A673 (cell line): ENCODE results near the gene GHRH. TPM values are rescaled to one million over a fixed set of nuclear protein-coding genes. Genes with fewer than 3 reads are reported as not detected.

ENCODE experiments used
- BruUV-seq: library from RNA; stranded (reverse); fragments of 400-500 nt; replicated peaks from 2 replicates; lab custom pipeline; 2021; lab: Mats Ljungman, UMichigan
- CTCF ChIA-PET: fragments of 300-600 bp; sonication (Branson Sonifier 250); formaldehyde crosslinking; loops from one replicate; lab custom pipeline; 2022; ENCODE audit warnings: antibody characterized with exemption; lab: Charles Lee
- POLR2A ChIA-PET: fragments of 300-600 bp; sonication (Branson Sonifier 250); formaldehyde crosslinking; loops from one replicate; lab custom pipeline; 2022; ENCODE audit warnings: antibody characterized with exemption; ENCODE audit not compliant: low non-redundant PET; lab: Charles Lee
- DNase-seq: peaks from one replicate; pipeline ENCODE4 v3.0.0-alpha.2; 2015; ENCODE audit warnings: low spot score
- H3K27ac ChIP-seq: fragments of 200-600 bp; sonication (generic); 2 replicates; pipeline ENCODE4 v1.5.1; 2016; ENCODE audit warnings: mixed run types, low read depth, mild to moderate bottlenecking, mixed read lengths, antibody characterized with exemption, low read length; ENCODE audit not compliant: poor library complexity, severe bottlenecking
- H3K27me3 ChIP-seq: fragments of 200-600 bp; sonication (generic); replicated peaks from 2 replicates; pipeline ENCODE4 v1.6.1; 2017; ENCODE audit warnings: mixed run types, low read depth, mild to moderate bottlenecking, mixed read lengths, antibody characterized with exemption, low read length; ENCODE audit not compliant: insufficient read depth, poor library complexity
- H3K36me3 ChIP-seq: fragments of 200-600 bp; sonication (generic); 2 replicates; pipeline ENCODE4 v1.6.1; 2016; ENCODE audit warnings: mixed run types, mild to moderate bottlenecking, mixed read lengths, antibody characterized with exemption, low read length; ENCODE audit not compliant: insufficient read depth, poor library complexity, severe bottlenecking
- H3K4me1 ChIP-seq: fragments of 200-600 bp; sonication (generic); 2 replicates; pipeline ENCODE4 v1.6.1; 2017; ENCODE audit warnings: mixed run types, mild to moderate bottlenecking, mixed read lengths, antibody characterized with exemption, low read length; ENCODE audit not compliant: insufficient read depth, poor library complexity, severe bottlenecking
- H3K4me3 ChIP-seq: fragments of 200-600 bp; sonication (generic); 2 replicates; pipeline ENCODE4 v1.5.1; 2016; ENCODE audit warnings: low read depth, mixed run types, mild to moderate bottlenecking, mixed read lengths, low read length; ENCODE audit not compliant: poor library complexity, severe bottlenecking
- H3K9me3 ChIP-seq: fragments of 200-600 bp; sonication (generic); 2 replicates; pipeline ENCODE4 v1.6.1; 2016; ENCODE audit warnings: mixed run types, low read depth, mild to moderate bottlenecking, mixed read lengths, antibody characterized with exemption, low read length; ENCODE audit not compliant: poor library complexity, severe bottlenecking
- EZH2 ChIP-seq: fragments of 200-600 bp; sonication (generic); IDR thresholded peaks from 2 replicates; pipeline ENCODE4 v1.6.1; 2017; ENCODE audit warnings: borderline replicate concordance, low read depth, mild to moderate bottlenecking, mixed read lengths, antibody characterized with exemption, low read length; ENCODE audit not compliant: poor library complexity, severe bottlenecking
- intact Hi-C: fragments of 100-400 bp; cut with micrococcal nuclease; formaldehyde crosslinking; loops from one replicate; pipeline ENCODE4 v1.10.0; 2022; ENCODE audit not compliant: unreplicated experiment
- total RNA-seq: library from RNA; stranded (reverse); gene quantifications from 2 replicates; pipeline ENCODE4 v1.2.3, GENCODE V29; 2021
- TF ChIP-seq, protein P1 (sequence below): fragments of 300-800, 200-600 bp; sonication (generic); conservative IDR thresholded peaks from 2 replicates; pipeline ENCODE4 v1.5.1; 2017; ENCODE audit warnings: low read depth, mild to moderate bottlenecking, antibody characterized with exemption, low read length, moderate library complexity, mixed read lengths

GHRH gene
- total RNA-seq, 1 experiment from 2014 or later = not detected

GRCh38 chr20:37222086-37222485 is 39.5 kb downstream of the GHRH start:
- Histone ChIP-seq H3K4me3 (no peak overlapping the region), H3K36me3 (peaks cover 61% of the 10 kb centered on the region), H3K27ac (no peak overlapping the region), H3K4me1 (no peaks in the 10 kb centered on the region), H3K27me3 (no peaks in the 10 kb centered on the region), H3K9me3 (no peaks in the 10 kb centered on the region)
- TF ChIP-seq, protein P1, sequence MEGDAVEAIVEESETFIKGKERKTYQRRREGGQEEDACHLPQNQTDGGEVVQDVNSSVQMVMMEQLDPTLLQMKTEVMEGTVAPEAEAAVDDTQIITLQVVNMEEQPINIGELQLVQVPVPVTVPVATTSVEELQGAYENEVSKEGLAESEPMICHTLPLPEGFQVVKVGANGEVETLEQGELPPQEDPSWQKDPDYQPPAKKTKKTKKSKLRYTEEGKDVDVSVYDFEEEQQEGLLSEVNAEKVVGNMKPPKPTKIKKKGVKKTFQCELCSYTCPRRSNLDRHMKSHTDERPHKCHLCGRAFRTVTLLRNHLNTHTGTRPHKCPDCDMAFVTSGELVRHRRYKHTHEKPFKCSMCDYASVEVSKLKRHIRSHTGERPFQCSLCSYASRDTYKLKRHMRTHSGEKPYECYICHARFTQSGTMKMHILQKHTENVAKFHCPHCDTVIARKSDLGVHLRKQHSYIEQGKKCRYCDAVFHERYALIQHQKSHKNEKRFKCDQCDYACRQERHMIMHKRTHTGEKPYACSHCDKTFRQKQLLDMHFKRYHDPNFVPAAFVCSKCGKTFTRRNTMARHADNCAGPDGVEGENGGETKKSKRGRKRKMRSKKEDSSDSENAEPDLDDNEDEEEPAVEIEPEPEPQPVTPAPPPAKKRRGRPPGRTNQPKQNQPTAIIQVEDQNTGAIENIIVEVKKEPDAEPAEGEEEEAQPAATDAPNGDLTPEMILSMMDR = no peak
- intact Hi-C loops = no loop called here
- no peak for DNase-seq
- CTCF ChIA-PET = no interaction called here
- no TSS peak for BruUV-seq
- POLR2A ChIA-PET = no interaction called here

GRCh38 chr20:37220731-37221130 is 40.9 kb downstream of the GHRH start:
- CTCF ChIA-PET = no interaction called here
- no TSS peak for BruUV-seq
- Histone ChIP-seq H3K4me1 (no peaks in the 10 kb centered on the region), H3K27ac (no peak overlapping the region), H3K36me3 (peaks cover 58% of the 10 kb centered on the region), H3K4me3 (no peak overlapping the region), H3K9me3 (no peaks in the 10 kb centered on the region), H3K27me3 (no peaks in the 10 kb centered on the region)
- no peak for DNase-seq
- intact Hi-C loops = no loop called here
- TF ChIP-seq, protein P1 = no peak
- no peak for TF ChIP-seq EZH2
- POLR2A ChIA-PET = no interaction called here

GRCh38 chr20:37219751-37220668 is 41.6 kb downstream of the GHRH start:
- ChIA-PET POLR2A (no interaction called here), CTCF (no interaction called here)
- no peak for TF ChIP-seq EZH2
- DNase-seq = no peak
- no peak overlapping the region for H3K4me3 ChIP-seq
- no peak overlapping the region for H3K27ac ChIP-seq
- H3K27me3 ChIP-seq = no peaks in the 10 kb centered on the region
- no peaks in the 10 kb centered on the region for H3K9me3 ChIP-seq
- intact Hi-C loops = no loop called here
- TSS peak; percentile 1 for BruUV-seq
- H3K4me1 ChIP-seq = no peaks in the 10 kb centered on the region
- H3K36me3 ChIP-seq = peaks cover 58% of the 10 kb centered on the region
